Measurements from ENCODE around the gene CEP89. TPM values are rescaled to one million over a fixed set of nuclear protein-coding genes. Genes with fewer than 3 reads are reported as not detected.
"Not testable (repeated sequence)": the region's sequence is repeated elsewhere in the genome, so short reads cannot be mapped to it uniquely, and the experiment has no call there.

Gene CEP89
- polyA plus RNA-seq (ENCODE audit: insufficient read length) = 17.0 TPM

GRCh38 chr19:32971715-32972540 is at the start of gene CEP89, which contains the start of gene FAAP24:
Gene CEP89, minus strand, starts transcription at chr19:32971958. Its CDS starts 84 bp downstream, at chr19:32971874.
Gene FAAP24, plus strand, starts transcription at chr19:32972242. Its CDS starts 955 bp downstream, at chr19:32973197.
- peak; percentile 98 for DNase-seq (ENCODE audit: low read depth)

DNA sequence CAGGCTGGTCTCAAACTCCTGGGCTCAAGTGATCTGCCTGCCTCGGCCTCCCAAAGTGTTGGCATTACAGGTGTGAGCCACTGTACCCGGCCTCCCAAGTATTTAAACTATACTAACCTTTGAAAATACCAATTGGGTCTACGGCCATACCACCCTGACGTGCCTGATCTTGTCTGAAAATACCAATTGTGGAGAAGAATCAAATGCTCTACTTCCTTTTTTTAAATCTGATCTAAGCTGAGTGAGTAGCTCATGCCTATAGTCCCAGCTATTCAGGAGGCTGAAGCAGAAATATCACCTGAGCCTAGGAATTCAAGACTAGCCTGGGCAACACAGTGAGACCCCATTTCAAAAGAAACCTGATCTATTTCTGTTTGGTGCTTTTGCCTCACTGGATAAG is 39.1 kb upstream of the CEP89 start:
- not testable (repeated sequence) for DNase-seq (ENCODE audit: low read depth)

DNA sequence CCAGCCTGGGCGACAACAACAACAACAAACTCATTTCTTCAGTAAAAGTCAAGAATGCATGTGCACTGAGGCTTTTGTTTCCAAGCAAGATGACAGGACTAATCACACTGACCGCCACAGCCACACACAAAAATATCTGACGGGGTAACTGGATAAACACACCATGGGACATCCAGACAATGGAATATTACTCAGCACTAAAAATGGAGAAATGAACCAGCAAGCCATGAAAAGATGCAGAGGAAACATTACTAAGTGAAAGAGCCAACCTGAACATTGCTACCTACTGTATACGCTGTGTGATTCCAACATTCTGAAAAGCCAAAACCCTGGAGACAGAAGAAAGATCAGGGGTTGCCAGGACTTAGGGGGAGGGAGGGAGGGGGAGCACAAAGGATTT is 37.0 kb upstream of the CEP89 start:
- no peak for DNase-seq (ENCODE audit: low read depth)

GRCh38 chr19:33005440-33005839 is 33.7 kb upstream of the CEP89 start:
- DNase-seq (ENCODE audit: low read depth) = no peak

- DNase-seq (ENCODE audit: low read depth) = not testable (repeated sequence)
These were observed 31.8 kb upstream of the CEP89 start for GRCh38 chr19:33003424-33004024.

GRCh38 chr19:33002126-33002865 is 30.5 kb upstream of the CEP89 start:
- not testable (repeated sequence) for DNase-seq (ENCODE audit: low read depth)

DNA sequence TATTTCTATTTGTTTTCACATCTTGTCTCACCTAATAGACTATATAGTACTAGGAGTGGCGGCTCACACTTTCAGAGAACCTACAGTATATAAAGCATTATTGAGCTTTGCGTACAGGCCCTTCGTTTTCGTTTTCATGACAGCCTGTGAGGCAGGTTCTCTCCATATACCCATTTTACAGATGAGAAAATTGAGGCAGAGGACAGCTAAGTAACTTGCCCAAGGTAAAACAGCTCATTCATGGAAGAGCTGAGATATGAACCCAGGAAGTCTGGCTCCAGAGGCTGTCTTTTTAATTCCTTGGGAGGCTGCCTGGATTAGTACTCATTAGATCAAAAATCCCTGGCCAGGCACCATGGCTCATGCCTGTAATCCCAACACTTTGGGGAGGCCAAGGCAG is 29.2 kb upstream of the CEP89 start:
- no peak for DNase-seq (ENCODE audit: low read depth)

DNA sequence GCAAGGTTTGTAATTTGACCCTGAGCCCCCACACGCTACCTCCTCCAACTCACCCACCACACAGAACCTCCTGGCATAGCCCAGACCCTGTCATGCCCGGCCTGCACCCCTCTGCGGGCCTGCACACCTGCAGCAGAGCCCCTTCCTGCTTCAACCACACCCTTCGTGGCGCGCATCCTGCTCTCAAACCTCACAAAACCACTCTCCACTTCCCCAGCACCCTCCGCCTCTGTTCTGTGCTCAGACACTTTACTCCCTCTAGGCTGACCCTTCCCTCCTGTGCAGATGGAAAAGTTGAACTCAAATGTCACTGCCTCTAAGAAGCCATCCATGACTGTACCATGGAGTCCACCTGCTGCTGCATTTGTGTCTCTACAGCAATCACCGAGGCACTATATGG is 28.8 kb upstream of the CEP89 start:
- DNase-seq (ENCODE audit: low read depth) = no peak

DNA sequence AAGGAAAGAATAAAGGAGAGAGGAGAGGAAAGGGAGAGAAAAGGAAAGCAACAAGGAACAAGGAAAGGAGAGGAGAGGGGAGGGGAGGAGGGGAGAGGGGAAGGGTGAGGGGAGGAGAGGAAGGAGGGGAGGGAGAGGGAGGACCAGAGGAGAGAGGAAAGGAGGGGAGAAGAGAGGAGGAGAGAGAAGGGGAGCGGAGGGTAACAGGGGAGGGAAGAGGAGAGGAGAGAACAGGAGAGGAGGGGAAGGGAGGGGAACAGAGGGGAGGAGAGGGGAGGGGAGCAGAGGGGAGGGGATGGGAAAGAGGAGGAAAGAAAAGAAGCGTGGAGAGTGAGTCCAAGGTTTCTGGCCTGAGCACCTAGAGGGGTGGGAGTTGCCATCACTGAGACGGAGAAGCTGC is 27.0 kb upstream of the CEP89 start:
- DNase-seq (ENCODE audit: low read depth) = no peak

- no peak for DNase-seq (ENCODE audit: low read depth)
These were observed 26.1 kb upstream of the CEP89 start for GRCh38 chr19:32997716-32998355.

GRCh38 chr19:32997061-32997464 is 25.3 kb upstream of the CEP89 start:
- not testable (repeated sequence) for DNase-seq (ENCODE audit: low read depth)

GRCh38 chr19:32995966-32996365 is 24.2 kb upstream of the CEP89 start:
- DNase-seq (ENCODE audit: low read depth) = not testable (repeated sequence)

DNA sequence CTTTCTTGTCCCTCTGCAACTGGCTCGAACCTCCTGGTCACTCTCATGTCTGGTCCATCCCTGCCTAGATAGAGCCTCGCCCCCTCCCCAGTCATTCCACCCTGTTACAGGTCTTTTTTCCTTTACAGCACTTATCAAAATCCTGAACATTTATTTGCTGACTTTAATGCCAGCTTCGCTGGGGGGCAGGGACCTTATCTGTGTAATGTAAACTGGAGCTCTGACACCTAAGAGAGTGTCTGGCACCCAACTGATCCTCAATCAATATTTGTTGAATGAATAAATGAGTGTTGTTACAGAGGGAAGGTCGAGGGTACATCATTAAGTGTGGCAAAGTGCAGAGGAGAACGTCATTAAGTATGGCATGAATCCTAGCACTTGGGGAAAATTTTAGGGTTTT is 17.0 kb upstream of the CEP89 start:
- DNase-seq (ENCODE audit: low read depth) = no peak

DNA sequence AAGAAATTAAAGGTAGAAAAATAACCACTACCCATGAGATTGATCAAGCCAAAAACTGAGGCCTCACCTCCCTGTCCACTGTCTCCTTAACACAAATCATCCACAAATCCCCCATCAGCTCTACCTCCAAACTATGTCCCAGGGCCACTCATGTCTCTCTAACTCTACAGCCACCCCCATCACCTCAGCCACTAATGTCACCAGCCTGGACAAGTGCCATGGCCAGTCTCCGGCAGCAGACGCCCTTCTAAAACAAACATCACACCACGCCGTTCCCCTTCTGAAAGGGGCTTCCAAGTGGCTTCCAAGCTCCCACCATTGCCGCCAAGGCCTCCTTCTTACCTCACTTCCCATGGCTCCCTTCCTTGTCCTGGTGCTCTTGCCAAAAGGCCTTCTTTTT is 16.5 kb upstream of the CEP89 start:
- not testable (repeated sequence) for DNase-seq (ENCODE audit: low read depth)

GRCh38 chr19:32982488-32982887 is 10.7 kb upstream of the CEP89 start:
- DNase-seq (ENCODE audit: low read depth) = not testable (repeated sequence)

DNA sequence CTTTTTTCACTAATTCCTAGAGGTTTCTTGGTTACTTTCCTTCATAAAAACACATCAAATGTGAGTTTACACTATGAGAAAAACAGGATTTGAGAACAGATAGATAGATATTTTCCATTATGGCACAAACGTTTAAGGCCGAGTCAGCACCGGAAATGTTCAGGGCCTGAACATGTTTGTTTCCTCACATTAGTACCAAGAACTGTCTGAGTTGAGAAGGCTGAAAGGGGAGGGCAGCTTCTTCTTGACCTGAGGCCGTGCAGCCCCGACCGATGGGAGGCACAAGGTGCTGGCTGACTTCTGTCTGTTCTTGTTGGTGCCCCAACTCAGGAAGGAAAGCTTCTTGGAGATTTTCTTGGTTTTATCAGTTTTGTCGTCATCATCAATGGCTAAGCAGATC is 8.0 kb upstream of the CEP89 start:
- not testable (repeated sequence) for DNase-seq (ENCODE audit: low read depth)

DNA sequence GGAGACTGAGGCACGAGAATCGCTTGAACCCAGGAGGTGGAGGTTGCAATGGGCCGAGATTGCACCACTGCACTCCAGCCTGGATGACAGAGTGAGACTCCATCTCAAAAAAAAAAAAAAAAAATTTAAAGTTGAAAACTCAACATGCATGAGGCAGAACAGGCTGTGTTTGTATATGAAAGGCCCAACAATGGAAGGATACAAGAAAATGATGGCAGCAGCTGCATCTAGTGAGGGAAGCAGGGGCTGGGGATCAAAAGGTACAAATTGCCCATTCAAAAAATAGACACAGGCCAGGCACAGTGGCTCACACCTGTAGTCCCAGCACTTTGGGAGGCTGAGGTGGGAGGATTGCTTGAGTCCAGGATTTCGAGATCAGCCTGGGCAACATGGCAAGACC is 6.1 kb upstream of the CEP89 start:
- DNase-seq (ENCODE audit: low read depth) = not testable (repeated sequence)

- DNase-seq (ENCODE audit: low read depth) = no peak
These were observed 5.5 kb upstream of the CEP89 start for GRCh38 chr19:32977280-32977679.

- no peak for DNase-seq (ENCODE audit: low read depth)
These were observed 4.6 kb upstream of the CEP89 start for GRCh38 chr19:32976223-32976805.

- no peak for DNase-seq (ENCODE audit: low read depth)
These were observed 654 bp downstream of the CEP89 start for GRCh38 chr19:32971012-32971595.

DNA sequence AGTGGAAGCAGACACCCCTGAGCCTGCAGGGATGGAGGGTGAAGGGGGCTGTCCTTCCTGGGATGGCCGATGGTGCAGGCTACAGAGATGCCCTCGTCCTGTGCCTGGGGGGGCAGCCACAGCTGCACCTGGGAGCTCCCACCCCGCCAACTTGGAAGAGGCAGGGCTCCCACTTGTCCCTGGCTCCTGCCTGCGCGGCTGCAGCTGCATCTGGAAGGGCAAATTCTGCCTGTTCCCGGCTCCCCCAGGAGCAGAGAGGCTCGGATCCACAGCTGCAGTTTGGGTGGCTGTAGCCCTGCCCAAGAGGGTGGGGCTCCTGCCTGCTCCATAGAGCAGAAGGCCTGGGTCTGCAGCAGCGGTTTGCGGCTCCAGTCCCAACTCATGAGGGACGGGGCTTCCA is 2.2 kb downstream of the CEP89 start:
- DNase-seq (ENCODE audit: low read depth) = no peak
